HUDEP-2 (cell line): ENCODE results near the gene KPNA1.
A peak's percentile ranks its signal among the peaks of the same experiment; 100 is the strongest.

Experiments
- DNase-seq, 76 experiments: peaks; one replicate each; lab custom pipeline; 2025; ENCODE audit not compliant: unreplicated experiment in 76 of 76; lab: John Stamatoyannopoulos, UW

KPNA1 gene

DNA sequence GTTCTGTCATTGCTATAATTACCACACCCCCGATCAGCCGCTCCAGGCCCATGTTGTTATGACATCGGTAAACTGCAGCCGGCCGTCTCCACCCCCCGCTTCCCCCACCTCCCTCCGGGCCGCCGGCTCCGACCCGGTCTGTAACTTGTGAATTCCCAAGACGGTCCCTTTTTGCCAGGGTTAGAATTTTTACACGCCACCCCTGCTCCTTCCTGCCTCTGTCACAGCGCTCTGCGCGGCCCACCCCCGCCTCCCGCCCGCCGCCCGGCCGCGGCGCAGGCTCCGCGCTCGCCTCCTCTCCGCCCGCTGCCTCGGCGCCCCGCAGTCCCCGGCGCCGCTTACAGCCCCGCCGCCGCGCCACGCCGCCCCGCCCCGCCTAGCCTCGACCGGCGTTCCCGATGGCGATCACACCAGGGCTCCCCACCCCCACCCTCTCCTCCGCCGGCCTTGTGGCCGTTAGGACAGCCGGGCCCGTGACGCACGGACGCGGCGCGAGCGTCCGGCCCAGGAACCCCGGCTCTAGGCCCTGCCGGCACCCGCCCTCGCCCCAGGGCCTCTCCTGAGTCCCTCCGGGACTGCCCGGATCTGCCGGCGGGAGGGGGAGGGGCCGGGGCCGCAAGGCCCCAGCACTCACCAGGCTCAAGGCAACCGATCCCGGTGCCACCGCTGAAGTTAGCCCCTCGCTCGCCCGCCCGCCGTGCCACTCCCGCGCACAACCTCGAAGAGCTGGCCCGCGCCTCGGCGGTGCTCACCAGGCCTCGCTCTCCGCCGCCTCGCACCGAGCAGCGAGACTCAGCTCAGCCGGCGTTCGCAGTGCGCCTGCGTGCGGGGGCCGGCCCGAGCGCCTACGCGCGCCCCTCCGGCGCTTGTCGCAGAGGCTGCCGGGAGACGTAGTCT is at the start of gene KPNA1:
TSS of gene KPNA1 (minus strand) at position 817 of the 897 bp plus-strand sequence. CDS start 18,374 bp downstream, outside the sequence.
- peak in 74 of 76 experiments; percentile 21 to 86 (median 72) for DNase-seq

- DNase-seq = peak in 73 of 76 experiments; percentile 24 to 85 (median 64)
Observed at GRCh38 chr3:122564155-122564912, 49.6 kb upstream of the KPNA1 start, which contains the start of the genes DTX3L and PARP9. Gene DTX3L, plus strand, starts transcription at chr3:122564338. Its CDS starts 89 bp downstream, at chr3:122564427. Gene PARP9, minus strand, starts transcription at chr3:122564300. Its CDS starts 4,680 bp downstream, at chr3:122559620.

DNA sequence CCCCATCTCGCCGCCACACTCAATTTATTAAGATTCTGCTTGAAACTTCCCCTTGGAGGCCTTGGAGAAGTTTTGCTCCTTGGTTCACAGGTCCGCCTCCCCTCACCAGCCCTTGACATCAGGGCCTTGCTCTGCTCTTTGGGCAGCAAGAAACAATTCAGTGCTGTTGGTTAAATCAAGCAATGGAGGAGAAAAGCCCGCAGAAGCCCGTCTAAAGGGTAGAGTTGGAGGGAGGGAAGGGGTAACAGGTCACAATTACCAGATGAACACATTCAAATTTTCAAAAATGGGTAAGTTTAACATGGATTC is 48.9 kb upstream of the KPNA1 start:
- peak in 3 of 76 experiments; percentile 10 to 40 (median 18) for DNase-seq

GRCh38 chr3:122562923-122563716 is 48.4 kb upstream of the KPNA1 start:
- DNase-seq = peak in 3 of 76 experiments; percentile 14 to 16 (median 15)

DNA sequence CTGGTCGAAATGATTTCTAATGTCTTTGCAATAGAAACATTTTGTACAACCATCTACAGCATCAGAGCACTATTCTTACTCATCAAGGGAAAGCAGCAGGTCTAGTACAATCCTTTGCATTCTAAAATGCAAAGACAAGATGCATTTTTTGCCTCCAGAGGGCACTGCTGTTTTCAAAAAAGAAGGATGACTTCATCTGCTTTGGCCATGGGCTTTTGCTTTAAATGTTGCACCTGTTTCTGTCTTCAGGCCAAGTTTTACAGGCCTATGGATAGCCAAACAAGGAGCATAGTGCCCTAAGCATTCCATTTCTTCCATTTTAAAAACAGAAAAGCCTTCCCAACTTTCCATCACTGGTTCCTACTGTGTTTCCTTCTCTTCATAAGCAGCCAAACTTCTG is 45.9 kb upstream of the KPNA1 start:
- peak in 35 of 76 experiments; percentile 2 to 66 (median 25) for DNase-seq

GRCh38 chr3:122559906-122560305 is 45.2 kb upstream of the KPNA1 start:
- DNase-seq = no peak

DNA sequence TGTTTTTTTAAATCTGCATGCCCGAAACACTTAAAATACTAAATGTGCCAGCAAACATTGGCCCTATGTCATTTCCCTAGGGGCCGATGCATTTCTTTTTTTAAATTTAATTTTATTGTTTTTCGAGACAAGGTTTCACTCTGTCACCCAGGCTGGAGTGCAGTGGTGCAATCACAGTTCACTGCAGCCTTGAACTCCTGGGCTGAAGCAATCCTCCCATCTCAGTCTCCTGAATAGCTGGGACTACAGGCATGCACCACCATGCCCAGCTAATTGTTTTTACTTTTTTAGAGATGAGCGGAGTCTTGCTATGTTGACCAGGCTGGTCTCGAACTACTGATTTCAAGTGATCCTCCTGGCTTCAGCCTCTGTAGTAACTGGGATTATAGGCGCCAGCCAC is 43.9 kb upstream of the KPNA1 start:
- no peak for DNase-seq

DNA sequence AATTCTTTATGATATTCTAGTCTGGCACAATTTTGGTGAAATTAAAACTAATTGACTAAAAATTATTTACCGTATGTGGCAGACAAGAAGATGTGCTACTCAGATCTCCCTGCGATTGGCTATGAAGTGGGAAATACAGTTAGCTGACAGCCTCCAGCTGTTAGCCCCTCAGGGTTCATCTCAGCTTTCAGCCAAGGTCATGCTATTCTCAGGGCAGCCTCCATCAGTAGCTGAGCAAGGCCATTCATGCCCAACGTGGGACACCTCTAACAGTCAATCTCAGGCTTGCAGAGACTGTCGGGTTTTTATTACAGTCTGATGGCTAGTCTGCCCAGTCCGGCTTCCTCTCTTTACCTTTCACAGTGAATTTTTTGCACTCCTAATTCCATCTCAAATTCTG is 42.6 kb upstream of the KPNA1 start:
- DNase-seq = no peak

DNA sequence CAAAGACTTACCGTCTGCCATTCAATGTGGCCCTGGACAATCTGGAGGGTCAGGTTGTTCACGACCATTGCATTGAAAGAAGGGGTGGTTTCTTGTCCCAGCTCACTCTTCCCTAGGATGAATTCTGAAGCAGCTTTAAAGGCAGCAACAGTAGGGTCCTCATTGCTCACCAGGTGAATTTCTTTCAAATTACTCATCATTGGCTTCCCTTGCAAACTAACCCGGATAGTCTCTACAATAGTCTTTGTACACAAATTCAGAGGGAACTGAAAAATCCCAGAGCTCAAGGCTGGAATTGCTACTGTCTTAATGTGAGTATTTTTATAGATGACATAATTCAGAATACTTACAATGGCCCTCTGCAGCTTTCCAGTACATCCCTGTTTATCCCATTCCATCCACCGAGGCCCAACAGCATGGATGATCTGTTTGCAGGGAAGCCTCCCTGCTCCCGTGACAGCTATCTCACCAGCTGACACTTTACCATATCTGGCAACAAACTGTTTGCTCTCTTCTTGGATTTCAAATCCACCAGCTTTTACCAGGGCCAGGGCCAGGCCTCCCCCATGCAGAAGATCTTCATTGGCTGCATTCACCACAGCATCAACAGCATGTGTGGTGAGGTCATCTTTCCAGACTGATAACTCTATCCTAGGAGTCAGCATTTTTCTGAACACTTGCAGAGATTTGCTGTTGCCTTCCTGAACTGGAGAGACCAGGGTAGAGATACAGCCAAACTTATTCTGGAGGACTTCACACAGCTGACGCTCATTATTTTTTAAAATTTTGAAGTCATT is 40.7 kb upstream of the KPNA1 start:
- DNase-seq = no peak

DNA sequence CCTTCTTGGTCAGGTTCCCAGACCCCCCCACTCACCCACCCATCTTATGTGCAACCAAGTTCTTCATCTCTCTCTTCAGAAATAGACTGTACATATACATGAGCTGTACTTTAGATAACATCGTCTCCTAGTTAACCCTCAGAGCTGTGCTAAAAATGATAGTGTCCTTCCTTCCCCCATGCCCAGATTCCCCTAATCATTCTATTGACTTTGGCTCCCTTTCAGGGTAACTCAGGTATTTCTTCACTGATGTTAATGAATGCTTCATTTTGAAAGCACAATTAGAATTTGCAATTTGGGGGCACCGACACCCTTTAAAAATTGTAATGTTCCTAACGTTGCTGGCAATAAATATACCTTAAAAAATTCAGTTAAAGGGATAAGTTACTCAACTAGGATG is 38.4 kb upstream of the KPNA1 start:
- DNase-seq = no peak

GRCh38 chr3:122548619-122549018 is 33.9 kb upstream of the KPNA1 start:
- DNase-seq = no peak

GRCh38 chr3:122548076-122548475 is 33.3 kb upstream of the KPNA1 start:
- no peak for DNase-seq

DNA sequence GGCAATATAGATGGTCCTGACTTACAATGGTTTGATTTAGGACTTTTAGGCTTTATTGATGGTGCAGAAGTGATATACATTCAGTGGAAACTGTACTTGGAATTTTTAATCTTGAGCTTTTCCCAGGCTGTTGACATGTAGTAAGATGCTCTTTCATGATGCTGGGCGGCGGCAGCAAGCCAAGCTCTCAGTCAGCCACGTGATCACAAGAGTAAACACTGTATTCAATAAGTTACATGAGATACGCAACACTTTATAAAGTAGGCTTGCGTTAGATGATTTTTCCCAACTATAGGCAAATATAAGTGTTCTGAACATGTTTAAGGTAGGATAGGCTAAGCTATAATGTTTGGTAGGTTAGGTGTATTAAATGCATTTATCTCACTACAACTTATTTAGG is 31.4 kb upstream of the KPNA1 start:
- no peak for DNase-seq

DNA sequence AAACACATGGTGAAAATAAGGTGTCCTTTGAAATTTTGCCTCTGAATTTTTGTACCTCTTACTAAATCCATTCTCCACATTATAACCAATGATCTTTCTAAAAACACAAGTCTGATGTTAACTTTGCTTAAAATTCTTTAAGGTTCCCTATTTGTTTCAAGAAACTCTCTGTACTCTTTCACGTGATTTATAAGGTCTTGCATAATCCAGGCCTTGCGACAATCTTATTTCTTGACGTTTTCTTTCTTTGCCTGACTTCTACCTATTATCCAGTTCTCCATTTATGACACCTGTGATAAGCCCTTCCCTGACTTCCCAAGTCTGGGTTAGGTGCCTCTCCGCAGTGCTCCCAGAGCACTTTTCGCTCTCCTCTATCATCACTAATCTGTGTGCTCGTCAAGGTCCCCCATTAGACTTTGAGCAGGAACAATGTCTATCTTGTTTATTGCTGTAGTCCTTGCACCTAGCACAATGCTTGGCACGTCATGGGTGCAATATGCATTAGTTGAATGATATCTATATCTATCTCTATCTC is 24.3 kb upstream of the KPNA1 start:
- DNase-seq = no peak

GRCh38 chr3:122536632-122537001 is 21.9 kb upstream of the KPNA1 start:
- DNase-seq = no peak

GRCh38 chr3:122535964-122536631 is 21.4 kb upstream of the KPNA1 start:
- DNase-seq = no peak

GRCh38 chr3:122533931-122534334 is 19.2 kb upstream of the KPNA1 start:
- peak in 22 of 76 experiments; percentile 2 to 62 (median 19) for DNase-seq

DNA sequence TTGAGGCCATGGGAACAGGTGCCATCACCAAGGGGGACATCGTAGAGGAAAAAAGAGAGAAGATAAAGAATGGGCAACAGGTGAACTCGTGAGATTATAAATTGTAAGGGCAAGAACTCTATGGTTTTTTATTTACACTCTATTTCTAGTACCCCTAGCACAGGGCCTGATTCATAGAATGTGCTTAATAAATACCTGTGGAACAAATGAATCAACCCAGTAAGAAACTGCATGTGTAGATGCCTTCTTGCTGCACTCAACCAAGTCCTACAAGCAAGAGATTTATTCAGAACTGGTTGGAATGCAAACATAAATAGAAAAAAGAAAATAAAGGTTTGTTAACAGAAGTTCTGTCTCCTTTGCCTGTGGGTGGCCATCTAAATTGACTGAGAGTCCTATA is 18.7 kb upstream of the KPNA1 start:
- DNase-seq = no peak

- DNase-seq = no peak
Observed at GRCh38 chr3:122530164-122530563, 15.4 kb upstream of the KPNA1 start.
